ENCODE measurements around the gene PCOLCE2. TPM values are rescaled to one million over a fixed set of nuclear protein-coding genes. Genes with fewer than 3 reads are reported as not detected.

PCOLCE2 gene
- total RNA-seq, 1 donor from 2014 or later = 3.8 TPM

- no peaks in the 10 kb centered on the region for H3K4me1 Mint-ChIP-seq (ENCODE audit: unreplicated experiment)
- H3K27ac Mint-ChIP-seq (ENCODE audit: unreplicated experiment) = no peak overlapping the region
- no peaks in the 10 kb centered on the region for H3K36me3 Mint-ChIP-seq (ENCODE audit: unreplicated experiment)
- H3K4me3 Mint-ChIP-seq (ENCODE audit: unreplicated experiment) = no peak overlapping the region
- no peak for TF ChIP-seq CTCF (IDR thresholded peaks at IDR 0.05)
- peaks cover 15% of the 10 kb centered on the region for H3K27me3 Mint-ChIP-seq (ENCODE audit: unreplicated experiment)
- no peak for DNase-seq (ENCODE audit: extremely low spot score, unreplicated experiment)
- no peaks in the 10 kb centered on the region for H3K9me3 Mint-ChIP-seq (ENCODE audit: unreplicated experiment)
These were observed 24.5 kb upstream of the PCOLCE2 start for GRCh38 chr3:142913432-142913831.

GRCh38 chr3:142912402-142913172 lies 23.7 kb upstream of the PCOLCE2 start:
- Mint-ChIP-seq H3K4me3 (ENCODE audit: unreplicated experiment) (no peak overlapping the region), H3K4me1 (ENCODE audit: unreplicated experiment) (no peaks in the 10 kb centered on the region), H3K36me3 (ENCODE audit: unreplicated experiment) (no peaks in the 10 kb centered on the region), H3K27ac (ENCODE audit: unreplicated experiment) (no peak overlapping the region), H3K9me3 (ENCODE audit: unreplicated experiment) (no peaks in the 10 kb centered on the region), H3K27me3 (ENCODE audit: unreplicated experiment) (peaks cover 8% of the 10 kb centered on the region)
- DNase-seq (ENCODE audit: extremely low spot score, unreplicated experiment) = no peak
- TF ChIP-seq CTCF (IDR thresholded peaks at IDR 0.05) = no peak

- Mint-ChIP-seq H3K4me3 (ENCODE audit: unreplicated experiment) (no peak overlapping the region), H3K27me3 (ENCODE audit: unreplicated experiment) (peaks cover 4% of the 10 kb centered on the region), H3K27ac (ENCODE audit: unreplicated experiment) (no peak overlapping the region), H3K9me3 (ENCODE audit: unreplicated experiment) (no peaks in the 10 kb centered on the region), H3K4me1 (ENCODE audit: unreplicated experiment) (no peaks in the 10 kb centered on the region), H3K36me3 (ENCODE audit: unreplicated experiment) (no peaks in the 10 kb centered on the region)
- TF ChIP-seq CTCF (IDR thresholded peaks at IDR 0.05) = no peak
- no peak for DNase-seq (ENCODE audit: extremely low spot score, unreplicated experiment)
These were observed 21.4 kb upstream of the PCOLCE2 start for GRCh38 chr3:142910280-142910679.

- H3K27me3 Mint-ChIP-seq (ENCODE audit: unreplicated experiment) = peaks cover 4% of the 10 kb centered on the region
- no peaks in the 10 kb centered on the region for H3K4me1 Mint-ChIP-seq (ENCODE audit: unreplicated experiment)
- H3K36me3 Mint-ChIP-seq (ENCODE audit: unreplicated experiment) = no peaks in the 10 kb centered on the region
- H3K9me3 Mint-ChIP-seq (ENCODE audit: unreplicated experiment) = no peaks in the 10 kb centered on the region
- no peak overlapping the region for H3K27ac Mint-ChIP-seq (ENCODE audit: unreplicated experiment)
- no peak for TF ChIP-seq CTCF (IDR thresholded peaks at IDR 0.05)
- DNase-seq (ENCODE audit: extremely low spot score, unreplicated experiment) = no peak
- H3K4me3 Mint-ChIP-seq (ENCODE audit: unreplicated experiment) = no peak overlapping the region
These were observed 20.4 kb upstream of the PCOLCE2 start for GRCh38 chr3:142909282-142909681.

- no peak for TF ChIP-seq CTCF (IDR thresholded peaks at IDR 0.05)
- H3K36me3 Mint-ChIP-seq (ENCODE audit: unreplicated experiment) = no peaks in the 10 kb centered on the region
These were observed 19.1 kb upstream of the PCOLCE2 start for GRCh38 chr3:142907996-142908395.

More at GRCh38 chr3:142907996-142908395, 19.1 kb upstream of the PCOLCE2 start:
- H3K9me3 Mint-ChIP-seq (ENCODE audit: unreplicated experiment) = no peaks in the 10 kb centered on the region
- H3K4me1 Mint-ChIP-seq (ENCODE audit: unreplicated experiment) = no peaks in the 10 kb centered on the region
- H3K4me3 Mint-ChIP-seq (ENCODE audit: unreplicated experiment) = no peak overlapping the region
- H3K27me3 Mint-ChIP-seq (ENCODE audit: unreplicated experiment) = peaks cover 4% of the 10 kb centered on the region
- no peak overlapping the region for H3K27ac Mint-ChIP-seq (ENCODE audit: unreplicated experiment)
- no peak for DNase-seq (ENCODE audit: extremely low spot score, unreplicated experiment)

All from osteocyte (in vitro differentiated cells).